Osteoblast (primary cell): Measurements from ENCODE around the gene SLC22A9. TPM values are rescaled to one million over a fixed set of nuclear protein-coding genes. Genes with fewer than 3 reads are reported as not detected.

Experiments used
- DNase-seq: peaks from one replicate; pipeline ENCODE4 v3.0.0; 2011; ENCODE audit warnings: low spot score, mixed read lengths; ENCODE audit not compliant: insufficient read length; ENCODE audit errors: missing footprints
- H2AFZ ChIP-seq: 2 replicates; pipeline ENCODE4 v1.6.0; 2011; ENCODE audit warnings: mild to moderate bottlenecking, low read length
- H3K27ac ChIP-seq: 2 replicates; pipeline ENCODE4 v1.5.1; 2011; ENCODE audit warnings: mild to moderate bottlenecking, low read depth, low read length, moderate library complexity
- H3K27me3 ChIP-seq: 2 replicates; pipeline ENCODE4 v1.6.0; 2012; ENCODE audit warnings: mild to moderate bottlenecking, control low read depth, inconsistent platforms, low read length, moderate library complexity; ENCODE audit not compliant: insufficient read depth
- H3K36me3 ChIP-seq: 2 replicates; pipeline ENCODE4 v1.5.1; 2011; ENCODE audit warnings: mild to moderate bottlenecking, low read length, control low read depth, moderate library complexity; ENCODE audit not compliant: insufficient read depth
- H3K4me1 ChIP-seq: 2 replicates; pipeline ENCODE4 v1.5.1; 2011; ENCODE audit warnings: mild to moderate bottlenecking, low read length, control low read depth, moderate library complexity; ENCODE audit not compliant: insufficient read depth
- H3K4me2 ChIP-seq: 2 replicates; pipeline ENCODE4 v1.6.0; 2011; ENCODE audit warnings: mild to moderate bottlenecking, low read length; ENCODE audit not compliant: insufficient read depth
- H3K4me3 ChIP-seq: fragments of 200-600 bp; sonication (generic); 3 replicates; pipeline ENCODE4 v1.5.1; 2012; ENCODE audit warnings: mild to moderate bottlenecking, low read length, inconsistent platforms; ENCODE audit not compliant: insufficient read depth
- H3K79me2 ChIP-seq: 2 replicates; pipeline ENCODE4 v1.6.0; 2012; ENCODE audit warnings: mild to moderate bottlenecking, low read length, control low read depth, inconsistent platforms; ENCODE audit not compliant: insufficient read depth
- H3K9me3 ChIP-seq: 2 replicates; pipeline ENCODE4 v1.5.1; 2011; ENCODE audit warnings: low read depth, low read length, control low read depth
- H4K20me1 ChIP-seq: 2 replicates; pipeline ENCODE4 v1.6.0; 2012; ENCODE audit warnings: mild to moderate bottlenecking, low read length, control low read depth; ENCODE audit not compliant: insufficient read depth
- total RNA-seq: library from RNA; depleted of rRNA; stranded (reverse); fragments of >200 nt; gene quantifications from 2 replicates; pipeline ENCODE4 v1.2.3, GENCODE V29; 2012
- TF ChIP-seq, protein P1 (sequence below): IDR thresholded peaks from 2 replicates; pipeline ENCODE4 v1.5.1; 2011; ENCODE audit warnings: mild to moderate bottlenecking, low read depth, low read length, moderate library complexity; ENCODE audit errors: extremely low read depth

SLC22A9 gene
- total RNA-seq, 1 donor = not detected

DNA sequence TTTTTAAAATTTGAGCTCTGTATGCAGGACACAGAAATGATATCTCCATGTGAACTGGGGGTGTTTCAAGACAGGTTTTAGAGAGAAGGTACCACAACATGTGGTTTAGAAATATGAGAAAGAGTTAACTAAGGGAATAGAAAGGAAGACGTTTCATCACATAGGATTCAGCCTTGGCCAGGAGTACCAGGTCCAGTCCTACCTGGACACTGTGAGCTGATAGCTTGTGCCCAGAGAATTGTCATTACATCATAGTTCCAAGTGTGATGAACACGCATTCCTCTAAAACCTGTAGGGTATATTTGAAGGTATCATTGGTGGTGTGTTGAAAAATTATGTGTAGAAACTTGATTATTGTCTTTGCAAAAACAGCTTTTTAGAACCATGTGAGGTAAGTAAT, 1.8 kb downstream of the SLC22A9 start:
- Histone ChIP-seq H3K36me3 (no peaks in the 10 kb centered on the region), H3K4me2 (no peak overlapping the region), H3K27ac (no peak overlapping the region), H3K4me3 (no peak overlapping the region), H2AFZ (no peak overlapping the region), H3K4me1 (no peaks in the 10 kb centered on the region), H3K9me3 (no peaks in the 10 kb centered on the region), H3K27me3 (no peaks in the 10 kb centered on the region), H3K79me2 (no peaks in the 10 kb centered on the region), H4K20me1 (no peaks in the 10 kb centered on the region)
- no peak for DNase-seq
- TF ChIP-seq, protein P1, sequence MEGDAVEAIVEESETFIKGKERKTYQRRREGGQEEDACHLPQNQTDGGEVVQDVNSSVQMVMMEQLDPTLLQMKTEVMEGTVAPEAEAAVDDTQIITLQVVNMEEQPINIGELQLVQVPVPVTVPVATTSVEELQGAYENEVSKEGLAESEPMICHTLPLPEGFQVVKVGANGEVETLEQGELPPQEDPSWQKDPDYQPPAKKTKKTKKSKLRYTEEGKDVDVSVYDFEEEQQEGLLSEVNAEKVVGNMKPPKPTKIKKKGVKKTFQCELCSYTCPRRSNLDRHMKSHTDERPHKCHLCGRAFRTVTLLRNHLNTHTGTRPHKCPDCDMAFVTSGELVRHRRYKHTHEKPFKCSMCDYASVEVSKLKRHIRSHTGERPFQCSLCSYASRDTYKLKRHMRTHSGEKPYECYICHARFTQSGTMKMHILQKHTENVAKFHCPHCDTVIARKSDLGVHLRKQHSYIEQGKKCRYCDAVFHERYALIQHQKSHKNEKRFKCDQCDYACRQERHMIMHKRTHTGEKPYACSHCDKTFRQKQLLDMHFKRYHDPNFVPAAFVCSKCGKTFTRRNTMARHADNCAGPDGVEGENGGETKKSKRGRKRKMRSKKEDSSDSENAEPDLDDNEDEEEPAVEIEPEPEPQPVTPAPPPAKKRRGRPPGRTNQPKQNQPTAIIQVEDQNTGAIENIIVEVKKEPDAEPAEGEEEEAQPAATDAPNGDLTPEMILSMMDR = no peak

- Histone ChIP-seq H3K36me3 (no peaks in the 10 kb centered on the region), H3K79me2 (no peaks in the 10 kb centered on the region), H2AFZ (no peak overlapping the region), H3K27ac (no peak overlapping the region), H3K4me2 (no peak overlapping the region), H4K20me1 (no peaks in the 10 kb centered on the region), H3K4me1 (no peaks in the 10 kb centered on the region), H3K9me3 (no peaks in the 10 kb centered on the region), H3K27me3 (no peaks in the 10 kb centered on the region), H3K4me3 (no peak overlapping the region)
- no peak for DNase-seq
- TF ChIP-seq, protein P1 = no peak
Observed at GRCh38 chr11:63375434-63375833, 5.8 kb downstream of the SLC22A9 start.

DNA sequence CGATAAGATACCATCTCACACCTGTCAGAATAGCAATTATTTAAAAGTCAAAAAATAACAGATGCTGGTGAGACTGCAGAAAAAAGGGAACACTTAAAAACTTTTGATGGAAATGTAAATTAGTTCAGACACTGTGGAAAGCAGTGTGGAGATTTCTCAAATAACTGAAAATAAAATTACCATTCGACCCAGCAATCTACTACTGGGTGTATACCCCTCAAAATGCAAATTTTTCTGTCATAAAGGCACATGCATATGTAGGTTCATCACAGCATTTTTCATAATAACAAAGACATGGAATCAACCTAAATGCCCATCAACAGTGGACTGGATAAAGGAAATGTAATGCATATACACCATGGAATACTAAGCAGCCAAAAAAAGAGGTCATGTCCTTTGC, 10.5 kb downstream of the SLC22A9 start:
- no peak overlapping the region for H3K4me2 ChIP-seq

DNA sequence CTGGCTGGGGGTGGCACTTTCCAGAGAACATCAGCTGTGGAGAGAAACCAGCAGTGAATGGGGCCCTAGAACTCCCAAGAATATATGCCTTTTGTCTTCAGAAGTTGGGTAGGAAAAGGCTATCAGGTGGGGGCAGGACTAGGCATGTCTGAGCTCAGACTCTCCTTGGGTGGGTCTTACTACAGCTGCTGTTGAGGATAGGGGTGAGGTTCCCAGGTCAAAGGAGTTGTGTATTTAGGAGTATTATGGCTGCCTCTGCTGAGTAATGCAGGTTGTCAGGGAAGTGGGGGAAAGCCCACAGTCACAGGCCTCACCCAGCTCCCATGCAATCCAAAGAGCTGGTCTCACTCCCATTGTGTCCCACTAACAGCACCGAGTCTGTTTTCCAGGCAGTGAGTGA, 26.1 kb downstream of the SLC22A9 start:
- no peaks in the 10 kb centered on the region for H3K36me3 ChIP-seq
- TF ChIP-seq, protein P1 = no peak

More for the DNA sequence above, 10.5 kb downstream of the SLC22A9 start:
- no peaks in the 10 kb centered on the region for H3K9me3 ChIP-seq
- no peak overlapping the region for H3K4me3 ChIP-seq
- DNase-seq = no peak
- no peaks in the 10 kb centered on the region for H3K4me1 ChIP-seq
- no peaks in the 10 kb centered on the region for H3K79me2 ChIP-seq
- no peaks in the 10 kb centered on the region for H4K20me1 ChIP-seq
- peaks cover 4% of the 10 kb centered on the region for H3K27me3 ChIP-seq
- no peak overlapping the region for H3K27ac ChIP-seq
- TF ChIP-seq, protein P1 = no peak
- H3K36me3 ChIP-seq = no peaks in the 10 kb centered on the region
- H2AFZ ChIP-seq = no peak overlapping the region

More for the DNA sequence above, 26.1 kb downstream of the SLC22A9 start:
- Histone ChIP-seq H3K9me3 (no peaks in the 10 kb centered on the region), H4K20me1 (no peaks in the 10 kb centered on the region), H3K27ac (no peak overlapping the region), H3K27me3 (no peaks in the 10 kb centered on the region), H3K79me2 (no peaks in the 10 kb centered on the region), H3K4me2 (no peak overlapping the region), H2AFZ (no peak overlapping the region), H3K4me3 (no peak overlapping the region), H3K4me1 (no peaks in the 10 kb centered on the region)
- no peak for DNase-seq
